H1 (cell line): Measurements from ENCODE around the gene CTDSP1. TPM values are rescaled to one million over a fixed set of nuclear protein-coding genes. Genes with fewer than 3 reads are reported as not detected.

Source experiments
- CTCF ChIA-PET: fragments of 300-600 bp; sonication (Branson Sonifier 250); formaldehyde crosslinking; loops from one replicate; lab custom pipeline; 2021; ENCODE audit not compliant: partially characterized antibody; lab: Charles Lee
- POLR2A ChIA-PET: fragments of 300-600 bp; sonication (Branson Sonifier 250); formaldehyde crosslinking; loops from one replicate; lab custom pipeline; 2021; ENCODE audit warnings: inconsistent platforms; ENCODE audit not compliant: partially characterized antibody; lab: Charles Lee
- DNase-seq, 2 experiments: peaks; one replicate each; pipeline versions ENCODE4 v3.0.0 to v3.0.0-alpha.2; 2010 to 2022; ENCODE audit warnings: low spot score in 2 of 2, low read depth in 1 of 2, mixed read lengths in 1 of 2
- FAIRE-seq: peaks from 2 replicates; lab custom pipeline; 2011; peaks lifted over from hg19 to GRCh38; lab: Jason Lieb, UNC
- H2AFZ ChIP-seq: 2 replicates; pipeline ENCODE4 v1.8.1; 2012; ENCODE audit warnings: low read length, inconsistent platforms
- H2AK5ac ChIP-seq: 2 replicates; pipeline ENCODE4 v1.6.1; 2013; ENCODE audit warnings: low read depth, low read length
- H2BK120ac ChIP-seq: replicated peaks from 2 replicates; pipeline ENCODE3; 2013; ENCODE audit warnings: low read depth, low read length, inconsistent platforms
- H2BK12ac ChIP-seq: 2 replicates; pipeline ENCODE4 v1.6.1; 2013; ENCODE audit warnings: low read depth, low read length
- H2BK15ac ChIP-seq: 2 replicates; pipeline ENCODE4 v1.6.1; 2013; ENCODE audit warnings: low read length
- H2BK20ac ChIP-seq: 2 replicates; pipeline ENCODE4 v1.6.1; 2013; ENCODE audit warnings: low read length
- H2BK5ac ChIP-seq: 2 replicates; pipeline ENCODE4 v1.6.1; 2013; ENCODE audit warnings: low read depth, low read length
- H3K14ac ChIP-seq: 2 replicates; pipeline ENCODE4 v1.6.1; 2013; ENCODE audit warnings: inconsistent platforms; ENCODE audit not compliant: insufficient read length
- H3K18ac ChIP-seq: 2 replicates; pipeline ENCODE4 v1.6.1; 2013; ENCODE audit warnings: low read length; ENCODE audit errors: extremely low read depth
- H3K23ac ChIP-seq: 2 replicates; pipeline ENCODE4 v1.6.1; 2013; ENCODE audit warnings: inconsistent platforms; ENCODE audit not compliant: insufficient read length
- H3K23me2 ChIP-seq: 2 replicates; pipeline ENCODE4 v1.6.1; 2013; ENCODE audit warnings: low read depth, low read length
- H3K27ac ChIP-seq: 2 replicates; pipeline ENCODE4 v1.6.1; 2011; ENCODE audit warnings: low read depth, low read length, inconsistent platforms
- H3K27me3 ChIP-seq, 4 experiments: replicated peaks in 1 of 4; 1 replicate in 1 of 4; 2 replicates in 3 of 4; pipeline versions ENCODE4 v1.6.1 to v1.8.1; 2011 to 2013; ENCODE audit warnings: low read length in 3 of 4, mild to moderate bottlenecking in 3 of 4, inconsistent platforms in 2 of 4, mixed read lengths in 2 of 4, moderate library complexity in 1 of 4; ENCODE audit not compliant: control insufficient read depth in 3 of 4, insufficient read depth in 3 of 4; ENCODE audit errors: extremely low read depth in 1 of 4
- H3K36me3 ChIP-seq, 4 experiments: 2 replicates each; pipeline versions ENCODE4 v1.6.1 to v1.8.1; 2011 to 2013; ENCODE audit warnings: mild to moderate bottlenecking in 4 of 4, low read length in 3 of 4, moderate library complexity in 2 of 4, control low read depth in 1 of 4, inconsistent platforms in 1 of 4; ENCODE audit not compliant: insufficient read depth in 4 of 4, control insufficient read depth in 2 of 4
- H3K4ac ChIP-seq: replicated peaks from 2 replicates; pipeline ENCODE3; 2013; ENCODE audit warnings: low read length, low read depth, mixed read lengths, inconsistent platforms; ENCODE audit not compliant: insufficient read length
- H3K4me1 ChIP-seq, 4 experiments: replicated peaks in 1 of 4; 1 replicate in 1 of 4; 2 replicates in 3 of 4; pipeline versions ENCODE4 v1.6.1 to v1.8.1; 2011 to 2013; ENCODE audit warnings: low read length in 3 of 4, inconsistent platforms in 2 of 4, mixed read lengths in 1 of 4; ENCODE audit not compliant: insufficient read depth in 4 of 4, control insufficient read depth in 3 of 4
- H3K4me2 ChIP-seq, 2 experiments: 2 replicates each; pipeline versions ENCODE4 v1.6.1 to v1.8.1; 2011 to 2013; ENCODE audit warnings: low read depth in 2 of 2, low read length in 2 of 2, control low read depth in 1 of 2, inconsistent platforms in 1 of 2, mild to moderate bottlenecking in 1 of 2; ENCODE audit not compliant: insufficient read depth in 1 of 2
- H3K4me3 ChIP-seq, 4 experiments: fragments of 200-600, 300-600 bp in 1 of 4; sonication (generic), shearing (Covaris generic), sonication (Bioruptor Twin) in 1 of 4; 2 replicates each; pipeline versions ENCODE4 v1.5.1 to v1.8.1; 2011 to 2016; ENCODE audit warnings: low read length in 4 of 4, low read depth in 3 of 4, control low read depth in 2 of 4, inconsistent platforms in 2 of 4, mild to moderate bottlenecking in 2 of 4, mixed read lengths in 1 of 4, moderate library complexity in 1 of 4; ENCODE audit not compliant: insufficient read depth in 2 of 4; ENCODE audit errors: extremely low read depth in 1 of 4
- H3K56ac ChIP-seq: replicated peaks from 2 replicates; pipeline ENCODE3; 2013; ENCODE audit warnings: low read depth, mild to moderate bottlenecking, mixed read lengths, low read length, inconsistent platforms; ENCODE audit not compliant: insufficient read length
- H3K79me1 ChIP-seq: 2 replicates; pipeline ENCODE4 v1.6.1; 2013; ENCODE audit warnings: low read depth, low read length, control low read depth
- H3K79me2 ChIP-seq, 2 experiments: 2 replicates each; pipeline versions ENCODE4 v1.6.1 to v1.8.1; 2012 to 2013; ENCODE audit warnings: low read length in 2 of 2, mild to moderate bottlenecking in 2 of 2, inconsistent platforms in 1 of 2; ENCODE audit not compliant: insufficient read depth in 2 of 2, control insufficient read depth in 1 of 2
- H3K9ac ChIP-seq, 4 experiments: replicated peaks in 1 of 4; 1 replicate in 1 of 4; 2 replicates in 3 of 4; pipeline versions ENCODE4 v1.6.1 to v1.8.1; 2011 to 2013; ENCODE audit warnings: low read depth in 3 of 4, low read length in 3 of 4, control low read depth in 2 of 4, mild to moderate bottlenecking in 2 of 4, moderate library complexity in 2 of 4, inconsistent platforms in 1 of 4; ENCODE audit errors: extremely low read depth in 1 of 4
- H3K9me3 ChIP-seq, 2 experiments: 2 replicates each; pipeline versions ENCODE4 v1.6.1 to v1.8.1; 2012 to 2013; ENCODE audit warnings: mild to moderate bottlenecking in 2 of 2, moderate library complexity in 2 of 2, control low read depth in 1 of 2, inconsistent platforms in 1 of 2, low read depth in 1 of 2, low read length in 1 of 2, mixed read lengths in 1 of 2; ENCODE audit not compliant: insufficient read depth in 2 of 2
- H4K20me1 ChIP-seq, 2 experiments: replicated peaks in 1 of 2; 2 replicates each; pipeline versions ENCODE3 to v1.8.1; 2011 to 2013; ENCODE audit warnings: inconsistent platforms in 2 of 2, low read length in 2 of 2, mild to moderate bottlenecking in 1 of 2; ENCODE audit not compliant: insufficient read depth in 2 of 2, control insufficient read depth in 1 of 2
- H4K5ac ChIP-seq: 2 replicates; pipeline ENCODE4 v1.6.1; 2013; ENCODE audit warnings: low read length, low read depth, mixed read lengths, inconsistent platforms; ENCODE audit not compliant: insufficient read length
- H4K8ac ChIP-seq: 2 replicates; pipeline ENCODE4 v1.8.0; 2013; ENCODE audit warnings: mild to moderate bottlenecking, moderate library complexity, low read length, inconsistent platforms; ENCODE audit not compliant: insufficient read depth; ENCODE audit errors: extremely low read depth
- H4K91ac ChIP-seq: replicated peaks from 2 replicates; pipeline ENCODE3; 2013; ENCODE audit warnings: low read length, mixed read lengths, inconsistent platforms; ENCODE audit not compliant: insufficient read length
- BACH1 ChIP-seq: IDR thresholded peaks from 2 replicates; pipeline ENCODE4 v1.6.1; 2012; ENCODE audit warnings: low read length, improper control_type of control experiment
- BCL11A ChIP-seq, 2 experiments: IDR thresholded peaks; one replicate each; pipeline ENCODE4 v1.6.1; 2011; ENCODE audit warnings: low read depth in 2 of 2, low read length in 2 of 2, mild to moderate bottlenecking in 2 of 2
- CBX5 ChIP-seq: fragments of 300-800, 300-1000 bp; sonication (generic); IDR thresholded peaks from 2 replicates; pipeline ENCODE4 v1.7.1; 2016; ENCODE audit warnings: antibody characterized with exemption, low read length, low read depth
- EP300 ChIP-seq, 2 experiments: IDR thresholded peaks; 1 replicate in 1 of 2; 2 replicates in 1 of 2; pipeline ENCODE4 v1.6.1; 2011 to 2012; ENCODE audit warnings: low read depth in 2 of 2, low read length in 2 of 2, mild to moderate bottlenecking in 2 of 2, borderline replicate concordance in 1 of 2, inconsistent platforms in 1 of 2, moderate library complexity in 1 of 2
- EZH2 ChIP-seq: fragments of 200-600 bp; sonication (generic); IDR thresholded peaks from 2 replicates; pipeline ENCODE4 v1.7.1; 2012; ENCODE audit warnings: low read depth, mild to moderate bottlenecking, moderate library complexity, low read length, inconsistent platforms; ENCODE audit not compliant: severe bottlenecking
- GABPA ChIP-seq: IDR thresholded peaks from 2 replicates; pipeline ENCODE4 v1.6.1; 2011; ENCODE audit warnings: mild to moderate bottlenecking, low read length, moderate library complexity, borderline replicate concordance; ENCODE audit not compliant: insufficient read depth
- GTF2F1 ChIP-seq: IDR thresholded peaks from 2 replicates; pipeline ENCODE4 v1.6.1; 2012; ENCODE audit warnings: low read depth, low read length, improper control_type of control experiment, borderline replicate concordance
- JUND ChIP-seq: IDR thresholded peaks from 2 replicates; pipeline ENCODE4 v1.6.1; 2011; ENCODE audit warnings: mild to moderate bottlenecking, improper control_type of control experiment, low read length
- POLR2A ChIP-seq, 2 experiments: IDR thresholded peaks; 1 replicate in 1 of 2; 2 replicates in 1 of 2; pipeline ENCODE4 v1.6.1; 2011; ENCODE audit warnings: low read depth in 2 of 2, low read length in 2 of 2, mild to moderate bottlenecking in 2 of 2; ENCODE audit errors: control extremely low read depth in 1 of 2
- RBBP5 ChIP-seq: IDR thresholded peaks from 2 replicates; pipeline ENCODE4 v1.7.1; 2012; ENCODE audit warnings: low read depth, mild to moderate bottlenecking, inconsistent platforms, low read length, moderate library complexity, borderline replicate concordance
- SP4 ChIP-seq: IDR thresholded peaks from 2 replicates; pipeline ENCODE4 v1.6.1; 2012; ENCODE audit warnings: low read length, inconsistent platforms
- TAF1 ChIP-seq: IDR thresholded peaks from 2 replicates; pipeline ENCODE4 v1.6.1; 2011; ENCODE audit warnings: mild to moderate bottlenecking, low read depth, low read length
- TEAD4 ChIP-seq: IDR thresholded peaks from 2 replicates; pipeline ENCODE4 v1.6.1; 2012; ENCODE audit warnings: low read depth, low read length, inconsistent platforms, mixed read lengths
- YY1 ChIP-seq: IDR thresholded peaks from 2 replicates; pipeline ENCODE4 v1.6.1; 2011; ENCODE audit warnings: low read depth, mild to moderate bottlenecking, low read length
- WGBS, 2 experiments: shearing (Covaris generic) in 1 of 2; methylation state at CpG; one replicate each; pipeline versions ENCODE4 v1.1.6 to v1.1.7; 2013 to 2015; ENCODE audit warnings: low lambda C conversion rate in 2 of 2, mixed read lengths in 2 of 2, inconsistent platforms in 1 of 2, low coverage in 1 of 2, missing lambda C conversion rate in 1 of 2; ENCODE audit not compliant: insufficient replicate concordance in 2 of 2, insufficient coverage in 1 of 2, insufficient read length in 1 of 2; ENCODE audit errors: extremely low coverage in 1 of 2, missing lambda C conversion rate in 1 of 2; 5-methylcytosine and 5-hydroxymethylcytosine counted together
- polyA plus RNA-seq, 7 experiments: library from polyadenylated mRNA; depleted of rRNA in 3 of 7; stranded (reverse) in 5 of 7; unstranded in 2 of 7; fragments of >200 nt in 5 of 7; fragments of 200-250 nt in 2 of 7; gene quantifications; 1 replicate in 5 of 7; 2 replicates in 1 of 7; 4 replicates in 1 of 7; pipeline versions ENCODE4 v1.2.1 to v1.2.3, GENCODE V29; 2011 to 2013; ENCODE audit warnings: missing spikeins in 2 of 7, mixed read lengths in 2 of 7
- total RNA-seq: library from RNA; stranded (reverse); fragmentation: NEBNext Ultra II Directional; extraction: Animal tissue kit (Norgen Biotek cat#: 25700); gene quantifications from 2 replicates; pipeline ENCODE4 v1.2.1, GENCODE V29; 2021

Gene CTDSP1
- total and polyA plus RNA-seq, 2 of the 8 experiments (the other 6 are each of a cell fraction or from before 2014, with no cell fraction given): 20.3 to 35.2 TPM

DNA sequence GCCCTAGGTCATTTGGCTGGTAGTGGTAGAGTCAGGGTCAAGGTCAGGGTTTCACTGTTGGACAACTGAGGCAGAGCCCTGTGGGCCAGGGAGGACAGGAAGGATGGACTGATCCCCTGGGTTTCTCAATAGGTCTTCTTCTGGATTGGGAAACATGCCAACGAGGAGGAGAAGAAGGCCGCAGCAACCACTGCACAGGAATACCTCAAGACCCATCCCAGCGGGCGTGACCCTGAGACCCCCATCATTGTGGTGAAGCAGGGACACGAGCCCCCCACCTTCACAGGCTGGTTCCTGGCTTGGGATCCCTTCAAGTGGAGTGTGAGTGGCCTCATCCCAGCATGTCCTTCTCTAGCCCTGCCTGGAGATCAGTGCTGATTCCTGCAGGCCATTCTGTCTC lies 37.3 kb downstream of the CTDSP1 start:
- WGBS, 2 experiments: 93% methylated on average over 3 of the region's 5 CpGs; no CpG with 5 or more reads in 1 of the 2 experiments

More for the DNA sequence above, 37.3 kb downstream of the CTDSP1 start:
- no peaks in the 10 kb centered on the region; a peak in 1 of 8 replicates for H3K36me3 ChIP-seq
- no peak overlapping the region for H3K27ac ChIP-seq
- no peak overlapping the region; the same call in 1 of the 2 replicates for H2BK5ac ChIP-seq
- no peak overlapping the region for H4K5ac ChIP-seq
- FAIRE-seq: no peak
- H3K79me1 ChIP-seq: no peaks in the 10 kb centered on the region
- H3K18ac ChIP-seq: no peak overlapping the region
- H3K79me2 ChIP-seq: no peaks in the 10 kb centered on the region
- H2BK15ac ChIP-seq: no peak overlapping the region
- H3K9ac ChIP-seq: no peak overlapping the region
- H2BK20ac ChIP-seq: no peak overlapping the region
- no peak overlapping the region for H3K56ac ChIP-seq
- no peak overlapping the region for H4K8ac ChIP-seq
- ChIA-PET CTCF (interaction anchor here (0.8 kb wide), 1 partner anchor 9 kb away, joined by 4 read pairs; no protein-coding TSS in a partner anchor), POLR2A (no interaction called here)
- H2BK12ac ChIP-seq: no peak overlapping the region
- H4K20me1 ChIP-seq: no peaks in the 10 kb centered on the region
- H2AK5ac ChIP-seq: no peak overlapping the region
- H2AFZ ChIP-seq: no peak overlapping the region
- H3K14ac ChIP-seq: no peak overlapping the region
- H2BK120ac ChIP-seq: no peak overlapping the region
- no peaks in the 10 kb centered on the region for H3K4me1 ChIP-seq
- no peaks in the 10 kb centered on the region for H3K23me2 ChIP-seq
- H3K4me3 ChIP-seq: no peak overlapping the region
- no peaks in the 10 kb centered on the region for H3K9me3 ChIP-seq
- no peak for DNase-seq
- no peaks in the 10 kb centered on the region for H3K27me3 ChIP-seq
- H3K4me2 ChIP-seq: no peak overlapping the region
- H3K23ac ChIP-seq: no peak overlapping the region
- H4K91ac ChIP-seq: no peak overlapping the region
- H3K4ac ChIP-seq: no peak overlapping the region
- TF ChIP-seq JUND (no peak), RBBP5 (no peak), GABPA (no peak), CBX5 (no peak), POLR2A (IDR thresholded peaks at IDR 0.05; ENCODE audit: control extremely low read depth in 1 of 2, low read depth in 2 of 2, low read length in 2 of 2) (no peak), YY1 (no peak), TEAD4 (no peak), EZH2 (no peak), EP300 (IDR thresholded peaks at IDR 0.05; ENCODE audit: borderline replicate concordance in 1 of 2, low read depth in 2 of 2, low read length in 2 of 2) (no peak), BCL11A (IDR thresholded peaks at IDR 0.05; ENCODE audit: low read depth in 2 of 2, low read length in 2 of 2) (no peak), GTF2F1 (no peak), TAF1 (no peak), BACH1 (no peak), SP4 (no peak)
